HEK293 (cell line): ENCODE results near the gene TACC2.

ENCODE experiments used
- CTCF ChIA-PET: fragments of 350-600 bp; formaldehyde crosslinking; extraction: SDS; loops from one replicate; lab custom pipeline; 2021; ENCODE audit warnings: antibody characterized with exemption; lab: Yijun Ruan, JAX
- POLR2A ChIA-PET: fragments of 300-600 bp; formaldehyde crosslinking; extraction: SDS; loops from one replicate; lab custom pipeline; 2020; ENCODE audit warnings: antibody characterized with exemption, inconsistent platforms; lab: Yijun Ruan, JAX
- H3K27ac ChIP-seq: fragments of 200-500 bp; sonication (Bioruptor generic); 2 replicates; pipeline ENCODE4 v1.5.1; 2014; ENCODE audit warnings: low read depth, low read length, control low read depth, inconsistent platforms; ENCODE audit errors: extremely low read depth
- H3K36me3 ChIP-seq, 2 experiments: fragments of 200-500 bp in 1 of 2; sonication (Bioruptor generic) in 1 of 2; 1 replicate in 1 of 2; 2 replicates in 1 of 2; pipeline ENCODE4 v1.5.1; 2014 to 2017; ENCODE audit warnings: inconsistent platforms in 2 of 2, low read length in 2 of 2; ENCODE audit not compliant: control insufficient read depth in 2 of 2, insufficient read depth in 1 of 2
- H3K4me1 ChIP-seq: fragments of 200-500 bp; sonication (Bioruptor generic); 2 replicates; pipeline ENCODE4 v1.5.1; 2014; ENCODE audit warnings: mild to moderate bottlenecking, low read length, inconsistent platforms; ENCODE audit not compliant: control insufficient read depth, insufficient read depth
- H3K4me3 ChIP-seq: 2 replicates; pipeline ENCODE4 v1.5.1; 2011; ENCODE audit warnings: low read depth, mild to moderate bottlenecking, control low read depth, low read length, moderate library complexity
- H3K9me3 ChIP-seq: fragments of 200-500 bp; sonication (Bioruptor generic); 2 replicates; pipeline ENCODE4 v1.5.1; 2014; ENCODE audit warnings: low read depth, low read length, inconsistent platforms; ENCODE audit not compliant: control insufficient read depth, insufficient read depth
- IKZF3 ChIP-seq: fragments of 450-650 bp; IDR thresholded peaks from 2 replicates; pipeline ENCODE4 v1.5.0; 2018; ENCODE audit warnings: missing biosample characterization, mild to moderate bottlenecking, missing genetic modification characterization, moderate library complexity
- ZFP3 ChIP-seq: fragments of 450-650 bp; formaldehyde crosslinking; IDR thresholded peaks from 2 replicates; pipeline ENCODE4 v1.5.1; 2016; ENCODE audit warnings: low read depth, missing biosample characterization, missing genetic modification characterization
- ZFP41 ChIP-seq: fragments of 450-650 bp; formaldehyde crosslinking; IDR thresholded peaks from 2 replicates; pipeline ENCODE4 v1.5.1; 2016; ENCODE audit warnings: missing biosample characterization, missing genetic modification characterization, borderline replicate concordance
- ZNF169 ChIP-seq: fragments of 450-650 bp; formaldehyde crosslinking; IDR thresholded peaks from 2 replicates; pipeline ENCODE4 v1.5.1; 2016; ENCODE audit warnings: missing biosample characterization, missing genetic modification characterization
- ZNF266 ChIP-seq: fragments of 450-650 bp; formaldehyde crosslinking; IDR thresholded peaks from 2 replicates; pipeline ENCODE4 v1.5.1; 2016; ENCODE audit warnings: missing biosample characterization, missing genetic modification characterization, low read depth
- ZNF324 ChIP-seq: fragments of 450-650 bp; formaldehyde crosslinking; IDR thresholded peaks from 2 replicates; pipeline ENCODE4 v1.5.1; 2016; ENCODE audit warnings: missing biosample characterization, missing genetic modification characterization
- ZNF335 ChIP-seq: fragments of 450-650 bp; formaldehyde crosslinking; conservative IDR thresholded peaks from 2 replicates; pipeline ENCODE4 v1.5.1; 2016; ENCODE audit warnings: missing biosample characterization, missing genetic modification characterization
- ZNF416 ChIP-seq: fragments of 450-650 bp; formaldehyde crosslinking; IDR thresholded peaks from 2 replicates; pipeline ENCODE4 v1.5.1; 2016; ENCODE audit warnings: missing biosample characterization, missing genetic modification characterization
- ZNF600 ChIP-seq: fragments of 450-650 bp; formaldehyde crosslinking; IDR thresholded peaks from 2 replicates; pipeline ENCODE4 v1.5.1; 2016; ENCODE audit warnings: missing biosample characterization, missing genetic modification characterization
- ZNF629 ChIP-seq: fragments of 450-650 bp; formaldehyde crosslinking; IDR thresholded peaks from 2 replicates; pipeline ENCODE4 v1.5.1; 2017; ENCODE audit warnings: missing biosample characterization, missing genetic modification characterization
- ZNF664 ChIP-seq: fragments of 450-650 bp; formaldehyde crosslinking; IDR thresholded peaks from 2 replicates; pipeline ENCODE4 v1.5.1; 2016; ENCODE audit warnings: missing biosample characterization, missing genetic modification characterization
- ZSCAN23 ChIP-seq: fragments of 450-650 bp; formaldehyde crosslinking; IDR thresholded peaks from 2 replicates; pipeline ENCODE4 v1.5.1; 2016; ENCODE audit warnings: missing biosample characterization, missing genetic modification characterization
- TF ChIP-seq, protein P1 (sequence below): fragments of 450-650 bp; formaldehyde crosslinking; IDR thresholded peaks from 2 replicates; pipeline ENCODE4 v1.5.1; 2016; ENCODE audit warnings: missing biosample characterization, missing genetic modification characterization
- TF ChIP-seq, protein P2 (sequence below): fragments of 450-650 bp; formaldehyde crosslinking; IDR thresholded peaks from 2 replicates; pipeline ENCODE4 v1.5.1; 2016; ENCODE audit warnings: missing biosample characterization, missing genetic modification characterization
- TF ChIP-seq, protein P3 (sequence below): fragments of 450-650 bp; formaldehyde crosslinking; IDR thresholded peaks from 2 replicates; pipeline ENCODE4 v1.5.1; 2016; ENCODE audit warnings: missing biosample characterization, missing genetic modification characterization
- TF ChIP-seq, protein P4 (sequence below): fragments of 450-650 bp; formaldehyde crosslinking; IDR thresholded peaks from 2 replicates; pipeline ENCODE4 v1.5.1; 2016; ENCODE audit warnings: missing biosample characterization, missing genetic modification characterization
- TF ChIP-seq, protein P5 (sequence below): fragments of 450-650 bp; formaldehyde crosslinking; IDR thresholded peaks from 2 replicates; pipeline ENCODE4 v1.5.1; 2016; ENCODE audit warnings: missing biosample characterization, missing genetic modification characterization, low read depth
- TF ChIP-seq, protein P6 (sequence below): fragments of 450-650 bp; formaldehyde crosslinking; IDR thresholded peaks from 2 replicates; pipeline ENCODE4 v1.5.1; 2016; ENCODE audit warnings: missing biosample characterization, missing genetic modification characterization
- TF ChIP-seq, protein P7 (sequence below): fragments of 450-650 bp; formaldehyde crosslinking; IDR thresholded peaks from 2 replicates; pipeline ENCODE4 v1.5.1; 2016; ENCODE audit warnings: missing biosample characterization, missing genetic modification characterization

The TACC2 gene

DNA sequence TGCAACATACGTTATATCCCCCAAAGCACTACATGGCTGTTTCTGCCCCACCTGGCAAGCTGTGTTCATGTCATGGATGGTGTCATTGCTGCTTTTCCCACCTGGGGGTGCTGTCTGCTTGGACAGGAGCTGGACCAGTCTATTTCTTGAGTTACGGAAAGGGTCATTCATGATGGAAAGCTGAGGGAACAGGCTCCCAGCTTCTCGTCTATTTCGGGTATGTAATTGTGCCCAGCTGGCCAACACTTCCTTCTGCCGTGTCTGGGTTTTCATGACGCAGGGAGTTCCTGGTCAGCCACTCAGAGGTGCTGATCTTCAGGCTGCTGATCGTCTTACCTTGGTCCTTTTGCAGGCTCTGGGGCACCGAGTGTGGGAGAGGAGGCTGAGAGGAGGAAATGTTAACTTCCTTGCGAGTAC, 290.8 kb downstream of the TACC2 start (continued):
- TF ChIP-seq, protein P1, sequence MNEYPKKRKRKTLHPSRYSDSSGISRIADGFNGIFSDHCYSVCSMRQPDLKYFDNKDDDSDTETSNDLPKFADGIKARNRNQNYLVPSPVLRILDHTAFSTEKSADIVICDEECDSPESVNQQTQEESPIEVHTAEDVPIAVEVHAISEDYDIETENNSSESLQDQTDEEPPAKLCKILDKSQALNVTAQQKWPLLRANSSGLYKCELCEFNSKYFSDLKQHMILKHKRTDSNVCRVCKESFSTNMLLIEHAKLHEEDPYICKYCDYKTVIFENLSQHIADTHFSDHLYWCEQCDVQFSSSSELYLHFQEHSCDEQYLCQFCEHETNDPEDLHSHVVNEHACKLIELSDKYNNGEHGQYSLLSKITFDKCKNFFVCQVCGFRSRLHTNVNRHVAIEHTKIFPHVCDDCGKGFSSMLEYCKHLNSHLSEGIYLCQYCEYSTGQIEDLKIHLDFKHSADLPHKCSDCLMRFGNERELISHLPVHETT (tag by site-specific recombination): no peak
- TF ChIP-seq, protein P2, sequence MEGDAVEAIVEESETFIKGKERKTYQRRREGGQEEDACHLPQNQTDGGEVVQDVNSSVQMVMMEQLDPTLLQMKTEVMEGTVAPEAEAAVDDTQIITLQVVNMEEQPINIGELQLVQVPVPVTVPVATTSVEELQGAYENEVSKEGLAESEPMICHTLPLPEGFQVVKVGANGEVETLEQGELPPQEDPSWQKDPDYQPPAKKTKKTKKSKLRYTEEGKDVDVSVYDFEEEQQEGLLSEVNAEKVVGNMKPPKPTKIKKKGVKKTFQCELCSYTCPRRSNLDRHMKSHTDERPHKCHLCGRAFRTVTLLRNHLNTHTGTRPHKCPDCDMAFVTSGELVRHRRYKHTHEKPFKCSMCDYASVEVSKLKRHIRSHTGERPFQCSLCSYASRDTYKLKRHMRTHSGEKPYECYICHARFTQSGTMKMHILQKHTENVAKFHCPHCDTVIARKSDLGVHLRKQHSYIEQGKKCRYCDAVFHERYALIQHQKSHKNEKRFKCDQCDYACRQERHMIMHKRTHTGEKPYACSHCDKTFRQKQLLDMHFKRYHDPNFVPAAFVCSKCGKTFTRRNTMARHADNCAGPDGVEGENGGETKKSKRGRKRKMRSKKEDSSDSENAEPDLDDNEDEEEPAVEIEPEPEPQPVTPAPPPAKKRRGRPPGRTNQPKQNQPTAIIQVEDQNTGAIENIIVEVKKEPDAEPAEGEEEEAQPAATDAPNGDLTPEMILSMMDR: peak; percentile 73
- TF ChIP-seq ZFP41 (tag by site-specific recombination) (no peak), ZNF600 (tag by site-specific recombination) (0 out of 2 replicates have a peak, but pooled peaks have one; percentile 32)
- TF ChIP-seq, all 188 proteins: peak for 7

DNA sequence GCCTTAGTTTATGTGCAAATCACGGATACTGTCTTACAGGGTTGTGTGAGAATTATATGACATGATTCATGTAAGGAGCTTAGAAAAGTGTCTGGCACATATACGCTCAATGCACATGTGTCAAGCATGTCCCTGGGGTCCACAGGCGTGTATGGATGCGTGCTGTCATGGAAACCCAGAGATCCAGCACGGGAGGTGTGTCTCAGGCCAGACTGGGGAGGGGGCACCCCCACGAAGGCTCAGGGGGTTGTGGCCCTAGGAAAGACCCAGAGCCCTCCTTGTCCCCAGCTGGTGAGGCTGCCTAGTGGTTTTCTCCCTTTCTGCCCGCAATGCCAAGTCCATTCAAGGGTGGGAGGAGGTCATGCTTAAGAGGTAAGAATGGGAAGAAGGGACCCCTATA, 291.2 kb downstream of the TACC2 start:
- Histone ChIP-seq H3K4me1 (no peaks in the 10 kb centered on the region), H3K4me3 (no peak overlapping the region), H3K9me3 (no peaks in the 10 kb centered on the region), H3K36me3 (no peaks in the 10 kb centered on the region), H3K27ac (no peak overlapping the region)
- POLR2A ChIA-PET: no interaction called here
- CTCF ChIA-PET: interaction anchor here (0.6 to 3.2 kb wide), 33 partner anchors 8 to 976 kb away, joined by 3 to 31 read pairs (median 3); no protein-coding TSS in a partner anchor
- TF ChIP-seq ZNF169 (tag by site-specific recombination) (no peak), ZNF664 (tag by site-specific recombination) (no peak), ZNF629 (tag by site-specific recombination) (no peak), ZNF416 (tag by site-specific recombination) (no peak), ZNF266 (tag by site-specific recombination) (no peak), ZSCAN23 (tag by site-specific recombination) (no peak), ZNF335 (tag by site-specific recombination) (no peak), ZFP3 (tag by site-specific recombination) (no peak), IKZF3 (tag by site-specific recombination) (no peak)
- TF ChIP-seq, protein P3, sequence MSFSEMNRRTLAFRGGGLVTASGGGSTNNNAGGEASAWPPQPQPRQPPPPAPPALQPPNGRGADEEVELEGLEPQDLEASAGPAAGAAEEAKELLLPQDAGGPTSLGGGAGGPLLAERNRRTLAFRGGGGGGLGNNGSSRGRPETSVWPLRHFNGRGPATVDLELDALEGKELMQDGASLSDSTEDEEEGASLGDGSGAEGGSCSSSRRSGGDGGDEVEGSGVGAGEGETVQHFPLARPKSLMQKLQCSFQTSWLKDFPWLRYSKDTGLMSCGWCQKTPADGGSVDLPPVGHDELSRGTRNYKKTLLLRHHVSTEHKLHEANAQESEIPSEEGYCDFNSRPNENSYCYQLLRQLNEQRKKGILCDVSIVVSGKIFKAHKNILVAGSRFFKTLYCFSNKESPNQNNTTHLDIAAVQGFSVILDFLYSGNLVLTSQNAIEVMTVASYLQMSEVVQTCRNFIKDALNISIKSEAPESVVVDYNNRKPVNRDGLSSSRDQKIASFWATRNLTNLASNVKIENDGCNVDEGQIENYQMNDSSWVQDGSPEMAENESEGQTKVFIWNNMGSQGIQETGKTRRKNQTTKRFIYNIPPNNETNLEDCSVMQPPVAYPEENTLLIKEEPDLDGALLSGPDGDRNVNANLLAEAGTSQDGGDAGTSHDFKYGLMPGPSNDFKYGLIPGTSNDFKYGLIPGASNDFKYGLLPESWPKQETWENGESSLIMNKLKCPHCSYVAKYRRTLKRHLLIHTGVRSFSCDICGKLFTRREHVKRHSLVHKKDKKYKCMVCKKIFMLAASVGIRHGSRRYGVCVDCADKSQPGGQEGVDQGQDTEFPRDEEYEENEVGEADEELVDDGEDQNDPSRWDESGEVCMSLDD (tag by site-specific recombination): no peak
- TF ChIP-seq, protein P4, sequence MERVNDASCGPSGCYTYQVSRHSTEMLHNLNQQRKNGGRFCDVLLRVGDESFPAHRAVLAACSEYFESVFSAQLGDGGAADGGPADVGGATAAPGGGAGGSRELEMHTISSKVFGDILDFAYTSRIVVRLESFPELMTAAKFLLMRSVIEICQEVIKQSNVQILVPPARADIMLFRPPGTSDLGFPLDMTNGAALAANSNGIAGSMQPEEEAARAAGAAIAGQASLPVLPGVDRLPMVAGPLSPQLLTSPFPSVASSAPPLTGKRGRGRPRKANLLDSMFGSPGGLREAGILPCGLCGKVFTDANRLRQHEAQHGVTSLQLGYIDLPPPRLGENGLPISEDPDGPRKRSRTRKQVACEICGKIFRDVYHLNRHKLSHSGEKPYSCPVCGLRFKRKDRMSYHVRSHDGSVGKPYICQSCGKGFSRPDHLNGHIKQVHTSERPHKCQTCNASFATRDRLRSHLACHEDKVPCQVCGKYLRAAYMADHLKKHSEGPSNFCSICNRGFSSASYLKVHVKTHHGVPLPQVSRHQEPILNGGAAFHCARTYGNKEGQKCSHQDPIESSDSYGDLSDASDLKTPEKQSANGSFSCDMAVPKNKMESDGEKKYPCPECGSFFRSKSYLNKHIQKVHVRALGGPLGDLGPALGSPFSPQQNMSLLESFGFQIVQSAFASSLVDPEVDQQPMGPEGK: no peak

DNA sequence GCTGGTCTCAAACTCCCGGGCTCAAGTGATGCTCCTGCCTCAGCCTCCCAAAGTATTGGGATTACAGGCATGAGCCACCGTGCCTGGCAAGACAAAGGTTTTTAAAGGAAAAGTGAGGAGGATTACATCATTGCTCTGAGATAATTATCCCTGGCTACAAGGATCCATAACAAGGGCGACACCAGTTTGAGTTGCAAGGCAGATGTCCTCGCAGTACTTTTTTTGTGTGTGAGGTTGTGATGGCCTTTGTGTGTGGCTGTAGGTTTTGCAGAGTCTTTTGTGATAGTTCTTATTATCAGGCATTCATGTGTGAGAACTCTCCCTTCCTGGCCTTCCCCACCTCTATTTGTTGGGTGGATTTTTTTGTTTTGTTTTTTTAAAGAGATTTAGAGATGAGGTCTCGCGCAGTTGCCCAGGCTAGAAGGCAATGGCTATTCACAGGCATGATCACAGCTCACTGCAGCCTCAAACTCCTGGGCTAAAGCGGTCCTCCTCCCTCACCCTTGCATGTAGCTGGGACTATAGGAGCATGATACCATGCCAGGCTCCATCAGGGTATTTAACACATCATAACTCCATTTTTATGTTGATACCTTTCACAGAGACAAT, 292.2 kb downstream of the TACC2 start:
- no peaks in the 10 kb centered on the region for H3K4me1 ChIP-seq
- no peaks in the 10 kb centered on the region for H3K36me3 ChIP-seq
- no peak overlapping the region for H3K4me3 ChIP-seq
- CTCF ChIA-PET: interaction anchor here (0.6 to 3.3 kb wide), 3 partner anchors 13 to 154 kb away, joined by 3 to 19 read pairs (median 5); no protein-coding TSS in a partner anchor
- TF ChIP-seq ZNF416 (tag by site-specific recombination): no peak
- TF ChIP-seq, protein P5, sequence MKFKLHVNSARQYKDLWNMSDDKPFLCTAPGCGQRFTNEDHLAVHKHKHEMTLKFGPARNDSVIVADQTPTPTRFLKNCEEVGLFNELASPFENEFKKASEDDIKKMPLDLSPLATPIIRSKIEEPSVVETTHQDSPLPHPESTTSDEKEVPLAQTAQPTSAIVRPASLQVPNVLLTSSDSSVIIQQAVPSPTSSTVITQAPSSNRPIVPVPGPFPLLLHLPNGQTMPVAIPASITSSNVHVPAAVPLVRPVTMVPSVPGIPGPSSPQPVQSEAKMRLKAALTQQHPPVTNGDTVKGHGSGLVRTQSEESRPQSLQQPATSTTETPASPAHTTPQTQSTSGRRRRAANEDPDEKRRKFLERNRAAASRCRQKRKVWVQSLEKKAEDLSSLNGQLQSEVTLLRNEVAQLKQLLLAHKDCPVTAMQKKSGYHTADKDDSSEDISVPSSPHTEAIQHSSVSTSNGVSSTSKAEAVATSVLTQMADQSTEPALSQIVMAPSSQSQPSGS (tag by site-specific recombination): 0 out of 2 replicates have a peak, but pooled peaks have one; percentile 24
- TF ChIP-seq, protein P1 (tag by site-specific recombination): no peak
- no peak for TF ChIP-seq ZNF324
- TF ChIP-seq, protein P6, sequence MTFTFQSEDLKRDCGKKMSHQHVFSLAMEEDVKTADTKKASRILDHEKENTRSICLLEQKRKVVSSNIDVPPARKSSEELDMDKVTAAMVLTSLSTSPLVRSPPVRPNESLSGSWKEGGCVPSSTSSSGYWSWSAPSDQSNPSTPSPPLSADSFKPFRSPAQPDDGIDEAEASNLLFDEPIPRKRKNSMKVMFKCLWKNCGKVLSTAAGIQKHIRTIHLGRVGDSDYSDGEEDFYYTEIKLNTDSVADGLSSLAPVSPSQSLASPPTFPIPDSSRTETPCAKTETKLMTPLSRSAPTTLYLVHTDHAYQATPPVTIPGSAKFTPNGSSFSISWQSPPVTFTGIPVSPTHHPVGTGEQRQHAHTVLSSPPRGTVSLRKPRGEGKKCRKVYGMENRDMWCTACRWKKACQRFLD (tag by site-specific recombination): no peak
- 0 out of 2 replicates have a peak, but pooled peaks have one; percentile 37 for TF ChIP-seq ZNF629 (tag by site-specific recombination)
- peak; percentile 94 for TF ChIP-seq ZNF600 (tag by site-specific recombination)
- TF ChIP-seq, protein P7, sequence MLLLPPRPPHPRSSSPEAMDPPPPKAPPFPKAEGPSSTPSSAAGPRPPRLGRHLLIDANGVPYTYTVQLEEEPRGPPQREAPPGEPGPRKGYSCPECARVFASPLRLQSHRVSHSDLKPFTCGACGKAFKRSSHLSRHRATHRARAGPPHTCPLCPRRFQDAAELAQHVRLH (tag by site-specific recombination): no peak
- no peak overlapping the region for H3K27ac ChIP-seq
- H3K9me3 ChIP-seq: no peaks in the 10 kb centered on the region
- POLR2A ChIA-PET: no interaction called here
